HepG2 (cell line): ENCODE results near the gene SLU7. TPM values are rescaled to one million over a fixed set of nuclear protein-coding genes. Genes with fewer than 3 reads are reported as not detected.

Experiments used
- ARNT2 ChIP-seq: sonication (generic); formaldehyde crosslinking; IDR thresholded peaks from 2 replicates; pipeline ENCODE4 v1.8.0; 2022; ENCODE audit warnings: mild to moderate bottlenecking, low read depth, missing genetic modification reagents, moderate library complexity
- ATF7-NPFF ChIP-seq: sonication (generic); formaldehyde crosslinking; IDR thresholded peaks from 2 replicates; pipeline ENCODE4 v1.8.1; 2023; ENCODE audit warnings: mild to moderate bottlenecking, low read depth, missing genetic modification reagents, moderate library complexity
- HDAC2 ChIP-seq: sonication (generic); formaldehyde crosslinking; IDR thresholded peaks from 2 replicates; pipeline ENCODE4 v1.4.0; 2020; ENCODE audit warnings: missing genetic modification reagents
- HOXA7 ChIP-seq: sonication (generic); formaldehyde crosslinking; IDR thresholded peaks from 2 replicates; pipeline ENCODE4 v1.8.1; 2022; ENCODE audit warnings: mild to moderate bottlenecking, missing genetic modification reagents, moderate library complexity
- PCBP1 ChIP-seq: fragments of 200-400 bp; formaldehyde crosslinking; IDR thresholded peaks from 2 replicates; pipeline ENCODE4 v1.6.1; 2017; ENCODE audit warnings: mild to moderate bottlenecking, low read depth, low read length, borderline replicate concordance
- SIX4 ChIP-seq: sonication (generic); formaldehyde crosslinking; IDR thresholded peaks from 2 replicates; pipeline ENCODE4 v1.4.0; 2020; ENCODE audit warnings: missing genetic modification reagents
- SNAPC2 ChIP-seq: sonication (generic); formaldehyde crosslinking; IDR thresholded peaks from 2 replicates; pipeline ENCODE4 v1.8.1; 2022; ENCODE audit warnings: mild to moderate bottlenecking, missing genetic modification reagents
- SRF ChIP-seq: IDR thresholded peaks from 2 replicates; pipeline ENCODE4 v1.6.1; 2011; ENCODE audit warnings: mild to moderate bottlenecking, low read depth, low read length, moderate library complexity
- TEAD3 ChIP-seq: optimal IDR thresholded peaks from 2 replicates; pipeline ENCODE3; 2016; ENCODE audit warnings: borderline replicate concordance
- ZNF24 ChIP-seq: fragments of 450-650 bp; IDR thresholded peaks from 2 replicates; pipeline ENCODE4 v1.6.1; 2017; ENCODE audit warnings: antibody characterized with exemption, mild to moderate bottlenecking
- ZNF446 ChIP-seq: sonication (generic); formaldehyde crosslinking; IDR thresholded peaks from 2 replicates; pipeline ENCODE4 v1.5.0; 2020; ENCODE audit warnings: mild to moderate bottlenecking, missing genetic modification reagents
- ZNF543 ChIP-seq: sonication (generic); formaldehyde crosslinking; IDR thresholded peaks from 2 replicates; pipeline ENCODE4 v1.4.0; 2020; ENCODE audit warnings: mild to moderate bottlenecking, missing genetic modification reagents
- polyA plus RNA-seq, 8 experiments: library from polyadenylated mRNA; depleted of rRNA in 3 of 8; stranded (reverse) in 7 of 8; unstranded in 1 of 8; fragments of >200 nt; fragmentation: Illumina TruSeq in 4 of 8; extraction: Trizol in 4 of 8; gene quantifications; 2 replicates each; pipeline versions ENCODE4 v1.2.1 to v1.2.3, GENCODE V29; 2011 to 2016; ENCODE audit warnings: low read depth in 4 of 8, missing spikeins in 1 of 8, mixed read lengths in 1 of 8; ENCODE audit not compliant: insufficient read depth in 1 of 8
- total RNA-seq, 5 experiments: library from RNA; depleted of rRNA; stranded (reverse); fragments of >200 nt; fragmentation: Illumina TruSeq; extraction: Trizol; gene quantifications; 2 replicates each; pipeline ENCODE4 v1.2.3, GENCODE V29; 2016; ENCODE audit warnings: low read depth in 1 of 5
- TF ChIP-seq, protein P1 (sequence below): fragments of 450-650 bp; IDR thresholded peaks from 2 replicates; pipeline ENCODE4 v1.6.1; 2016
- TF ChIP-seq, protein P2 (sequence below): IDR thresholded peaks from 2 replicates; pipeline ENCODE4 v1.6.1; 2016; ENCODE audit warnings: missing compliant biosample characterization, missing genetic modification reagents, borderline replicate concordance
- TF ChIP-seq, protein P3 (sequence below): sonication (generic); formaldehyde crosslinking; IDR thresholded peaks from 2 replicates; pipeline ENCODE4 v1.8.1; 2022; ENCODE audit warnings: low read depth, mild to moderate bottlenecking, missing genetic modification reagents
- TF ChIP-seq, protein P4 (sequence below): sonication (generic); formaldehyde crosslinking; IDR thresholded peaks from 2 replicates; pipeline ENCODE4 v1.4.0; 2020; ENCODE audit warnings: missing genetic modification reagents

Gene SLU7
- total and polyA plus RNA-seq, 2 of the 13 experiments (the other 11 are each of a cell fraction or from before 2014, with no cell fraction given), result 24.0 to 39.2 TPM

DNA sequence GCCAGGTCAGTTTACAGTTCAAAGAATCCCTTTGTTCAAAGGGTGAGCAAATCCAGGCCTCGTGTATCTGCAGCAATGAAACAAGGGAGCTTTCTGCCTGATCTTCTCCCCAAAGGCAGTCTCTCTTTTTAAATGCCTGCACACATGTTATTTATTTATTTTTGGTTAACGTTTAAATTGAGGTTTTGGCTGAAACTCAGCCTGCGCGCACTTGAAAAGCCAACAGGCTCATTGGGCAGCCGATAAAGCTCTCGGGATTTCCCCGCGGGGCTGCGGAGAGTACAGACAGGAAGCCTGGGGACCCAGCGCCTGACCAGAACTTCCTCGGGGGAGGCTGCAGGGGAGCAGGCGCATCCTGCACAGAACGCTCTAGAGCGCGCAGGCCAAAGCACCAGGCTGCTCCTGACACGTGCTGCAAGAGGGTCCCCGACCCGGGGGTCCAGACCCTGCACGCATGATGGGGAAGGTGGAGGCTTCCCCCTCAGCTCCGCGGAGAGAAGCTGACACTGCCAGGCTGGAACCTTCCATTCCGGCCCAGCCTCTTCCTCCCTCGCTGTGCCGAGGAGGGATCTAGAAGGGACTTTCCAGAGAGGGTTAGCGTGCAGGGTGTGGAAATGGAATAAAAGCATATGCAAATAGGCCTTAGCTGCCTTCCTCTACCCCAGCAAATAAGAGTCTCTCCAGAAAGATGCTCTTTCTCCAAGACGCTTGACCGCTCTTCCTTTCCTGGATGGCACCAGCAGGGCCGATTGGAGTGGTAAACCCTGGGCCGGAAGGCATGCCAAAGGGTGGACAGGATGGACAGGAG is 48.9 kb upstream of the SLU7 start (continued):
- peak; percentile 71 for TF ChIP-seq SIX4 (CRISPR knock-in tag)
- TF ChIP-seq ZNF543 (CRISPR knock-in tag), result no peak
- TF ChIP-seq, protein P1, sequence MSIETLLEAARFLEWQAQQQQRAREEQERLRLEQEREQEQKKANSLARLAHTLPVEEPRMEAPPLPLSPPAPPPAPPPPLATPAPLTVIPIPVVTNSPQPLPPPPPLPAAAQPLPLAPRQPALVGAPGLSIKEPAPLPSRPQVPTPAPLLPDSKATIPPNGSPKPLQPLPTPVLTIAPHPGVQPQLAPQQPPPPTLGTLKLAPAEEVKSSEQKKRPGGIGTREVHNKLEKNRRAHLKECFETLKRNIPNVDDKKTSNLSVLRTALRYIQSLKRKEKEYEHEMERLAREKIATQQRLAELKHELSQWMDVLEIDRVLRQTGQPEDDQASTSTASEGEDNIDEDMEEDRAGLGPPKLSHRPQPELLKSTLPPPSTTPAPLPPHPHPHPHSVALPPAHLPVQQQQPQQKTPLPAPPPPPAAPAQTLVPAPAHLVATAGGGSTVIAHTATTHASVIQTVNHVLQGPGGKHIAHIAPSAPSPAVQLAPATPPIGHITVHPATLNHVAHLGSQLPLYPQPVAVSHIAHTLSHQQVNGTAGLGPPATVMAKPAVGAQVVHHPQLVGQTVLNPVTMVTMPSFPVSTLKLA, result peak; percentile 67
- TF ChIP-seq, protein P2, sequence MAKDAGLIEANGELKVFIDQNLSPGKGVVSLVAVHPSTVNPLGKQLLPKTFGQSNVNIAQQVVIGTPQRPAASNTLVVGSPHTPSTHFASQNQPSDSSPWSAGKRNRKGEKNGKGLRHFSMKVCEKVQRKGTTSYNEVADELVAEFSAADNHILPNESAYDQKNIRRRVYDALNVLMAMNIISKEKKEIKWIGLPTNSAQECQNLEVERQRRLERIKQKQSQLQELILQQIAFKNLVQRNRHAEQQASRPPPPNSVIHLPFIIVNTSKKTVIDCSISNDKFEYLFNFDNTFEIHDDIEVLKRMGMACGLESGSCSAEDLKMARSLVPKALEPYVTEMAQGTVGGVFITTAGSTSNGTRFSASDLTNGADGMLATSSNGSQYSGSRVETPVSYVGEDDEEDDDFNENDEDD (CRISPR knock-in tag), result peak; percentile 78; the same call in 1 of the 2 replicates
- TF ChIP-seq HOXA7 (CRISPR knock-in tag), result no peak
- TF ChIP-seq, protein P3, sequence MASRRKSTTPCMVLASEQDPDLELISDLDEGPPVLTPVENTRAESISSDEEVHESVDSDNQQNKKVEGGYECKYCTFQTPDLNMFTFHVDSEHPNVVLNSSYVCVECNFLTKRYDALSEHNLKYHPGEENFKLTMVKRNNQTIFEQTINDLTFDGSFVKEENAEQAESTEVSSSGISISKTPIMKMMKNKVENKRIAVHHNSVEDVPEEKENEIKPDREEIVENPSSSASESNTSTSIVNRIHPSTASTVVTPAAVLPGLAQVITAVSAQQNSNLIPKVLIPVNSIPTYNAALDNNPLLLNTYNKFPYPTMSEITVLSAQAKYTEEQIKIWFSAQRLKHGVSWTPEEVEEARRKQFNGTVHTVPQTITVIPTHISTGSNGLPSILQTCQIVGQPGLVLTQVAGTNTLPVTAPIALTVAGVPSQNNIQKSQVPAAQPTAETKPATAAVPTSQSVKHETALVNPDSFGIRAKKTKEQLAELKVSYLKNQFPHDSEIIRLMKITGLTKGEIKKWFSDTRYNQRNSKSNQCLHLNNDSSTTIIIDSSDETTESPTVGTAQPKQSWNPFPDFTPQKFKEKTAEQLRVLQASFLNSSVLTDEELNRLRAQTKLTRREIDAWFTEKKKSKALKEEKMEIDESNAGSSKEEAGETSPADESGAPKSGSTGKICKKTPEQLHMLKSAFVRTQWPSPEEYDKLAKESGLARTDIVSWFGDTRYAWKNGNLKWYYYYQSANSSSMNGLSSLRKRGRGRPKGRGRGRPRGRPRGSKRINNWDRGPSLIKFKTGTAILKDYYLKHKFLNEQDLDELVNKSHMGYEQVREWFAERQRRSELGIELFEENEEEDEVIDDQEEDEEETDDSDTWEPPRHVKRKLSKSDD (CRISPR knock-in tag), result 0 out of 2 replicates have a peak, but pooled peaks have one; percentile 52
- TF ChIP-seq HDAC2, result peak; percentile 78
- peak; percentile 83 for TF ChIP-seq ATF7-NPFF
- TF ChIP-seq SNAPC2 (CRISPR knock-in tag), result no peak
- TF ChIP-seq, protein P4, sequence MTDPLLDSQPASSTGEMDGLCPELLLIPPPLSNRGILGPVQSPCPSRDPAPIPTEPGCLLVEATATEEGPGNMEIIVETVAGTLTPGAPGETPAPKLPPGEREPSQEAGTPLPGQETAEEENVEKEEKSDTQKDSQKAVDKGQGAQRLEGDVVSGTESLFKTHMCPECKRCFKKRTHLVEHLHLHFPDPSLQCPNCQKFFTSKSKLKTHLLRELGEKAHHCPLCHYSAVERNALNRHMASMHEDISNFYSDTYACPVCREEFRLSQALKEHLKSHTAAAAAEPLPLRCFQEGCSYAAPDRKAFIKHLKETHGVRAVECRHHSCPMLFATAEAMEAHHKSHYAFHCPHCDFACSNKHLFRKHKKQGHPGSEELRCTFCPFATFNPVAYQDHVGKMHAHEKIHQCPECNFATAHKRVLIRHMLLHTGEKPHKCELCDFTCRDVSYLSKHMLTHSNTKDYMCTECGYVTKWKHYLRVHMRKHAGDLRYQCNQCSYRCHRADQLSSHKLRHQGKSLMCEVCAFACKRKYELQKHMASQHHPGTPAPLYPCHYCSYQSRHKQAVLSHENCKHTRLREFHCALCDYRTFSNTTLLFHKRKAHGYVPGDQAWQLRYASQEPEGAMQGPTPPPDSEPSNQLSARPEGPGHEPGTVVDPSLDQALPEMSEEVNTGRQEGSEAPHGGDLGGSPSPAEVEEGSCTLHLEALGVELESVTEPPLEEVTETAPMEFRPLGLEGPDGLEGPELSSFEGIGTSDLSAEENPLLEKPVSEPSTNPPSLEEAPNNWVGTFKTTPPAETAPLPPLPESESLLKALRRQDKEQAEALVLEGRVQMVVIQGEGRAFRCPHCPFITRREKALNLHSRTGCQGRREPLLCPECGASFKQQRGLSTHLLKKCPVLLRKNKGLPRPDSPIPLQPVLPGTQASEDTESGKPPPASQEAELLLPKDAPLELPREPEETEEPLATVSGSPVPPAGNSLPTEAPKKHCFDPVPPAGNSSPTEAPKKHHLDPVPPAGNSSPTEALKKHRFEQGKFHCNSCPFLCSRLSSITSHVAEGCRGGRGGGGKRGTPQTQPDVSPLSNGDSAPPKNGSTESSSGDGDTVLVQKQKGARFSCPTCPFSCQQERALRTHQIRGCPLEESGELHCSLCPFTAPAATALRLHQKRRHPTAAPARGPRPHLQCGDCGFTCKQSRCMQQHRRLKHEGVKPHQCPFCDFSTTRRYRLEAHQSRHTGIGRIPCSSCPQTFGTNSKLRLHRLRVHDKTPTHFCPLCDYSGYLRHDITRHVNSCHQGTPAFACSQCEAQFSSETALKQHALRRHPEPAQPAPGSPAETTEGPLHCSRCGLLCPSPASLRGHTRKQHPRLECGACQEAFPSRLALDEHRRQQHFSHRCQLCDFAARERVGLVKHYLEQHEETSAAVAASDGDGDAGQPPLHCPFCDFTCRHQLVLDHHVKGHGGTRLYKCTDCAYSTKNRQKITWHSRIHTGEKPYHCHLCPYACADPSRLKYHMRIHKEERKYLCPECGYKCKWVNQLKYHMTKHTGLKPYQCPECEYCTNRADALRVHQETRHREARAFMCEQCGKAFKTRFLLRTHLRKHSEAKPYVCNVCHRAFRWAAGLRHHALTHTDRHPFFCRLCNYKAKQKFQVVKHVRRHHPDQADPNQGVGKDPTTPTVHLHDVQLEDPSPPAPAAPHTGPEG, result no peak; the same call in 1 of the 2 replicates
- TF ChIP-seq ZNF446 (CRISPR knock-in tag), result no peak
- peak; percentile 83 for TF ChIP-seq ARNT2 (CRISPR knock-in tag)
- TF ChIP-seq PCBP1, result no peak
- TF ChIP-seq ZNF24, result no peak
- no peak for TF ChIP-seq TEAD3 (CRISPR knock-in tag)
- TF ChIP-seq SRF, result no peak
